Inflammatory macrophage (primary cell): ENCODE data around the gene DEK.
"Not testable (repeated sequence)": the region's sequence is repeated elsewhere in the genome, so short reads cannot be mapped to it uniquely, and the experiment has no call there.

Experiments
- DNase-seq, 2 donors: peaks; one replicate each; pipeline ENCODE4 v3.0.0-alpha.2; 2020 to 2022

The DEK gene

GRCh38 chr6:18237167-18237566 is 27.2 kb downstream of the DEK start:
- DNase-seq = no peak

- no peak for DNase-seq
These were observed 28.8 kb downstream of the DEK start for GRCh38 chr6:18235524-18235923.

GRCh38 chr6:18234564-18234963 is 29.8 kb downstream of the DEK start:
- DNase-seq = no peak

GRCh38 chr6:18233770-18234169 is 30.6 kb downstream of the DEK start:
- DNase-seq = not testable (repeated sequence)

- DNase-seq = not testable (repeated sequence)
These were observed 32.5 kb downstream of the DEK start for GRCh38 chr6:18231856-18232255.

GRCh38 chr6:18228590-18228989 is 35.7 kb downstream of the DEK start:
- not testable (repeated sequence) for DNase-seq

GRCh38 chr6:18227166-18227565 is 37.2 kb downstream of the DEK start:
- DNase-seq = not testable (repeated sequence)

GRCh38 chr6:18226451-18227105 is 37.8 kb downstream of the DEK start:
- DNase-seq = not testable (repeated sequence)

GRCh38 chr6:18221288-18221615 is 43.1 kb downstream of the DEK start:
- no peak for DNase-seq

GRCh38 chr6:18219591-18219990 is 44.7 kb downstream of the DEK start:
- DNase-seq = no peak

GRCh38 chr6:18218233-18218632 is 46.1 kb downstream of the DEK start:
- no peak for DNase-seq

GRCh38 chr6:18216411-18216810 is 47.9 kb downstream of the DEK start:
- no peak for DNase-seq

- DNase-seq = peak; percentile 21 to 52
These were observed 48.9 kb downstream of the DEK start for GRCh38 chr6:18215436-18215835.

- no peak for DNase-seq
These were observed 50.3 kb downstream of the DEK start for GRCh38 chr6:18214003-18214402.

- DNase-seq = no peak
These were observed 50.9 kb downstream of the DEK start for GRCh38 chr6:18213439-18213838.

- no peak for DNase-seq
These were observed 52.1 kb downstream of the DEK start for GRCh38 chr6:18212231-18212630.

- no peak for DNase-seq
These were observed 53.0 kb downstream of the DEK start for GRCh38 chr6:18211338-18211737.

GRCh38 chr6:18210707-18211106 is 53.6 kb downstream of the DEK start:
- no peak for DNase-seq

- no peak for DNase-seq
These were observed 54.7 kb downstream of the DEK start for GRCh38 chr6:18209539-18210197.

- DNase-seq = not testable (repeated sequence)
These were observed 55.6 kb downstream of the DEK start for GRCh38 chr6:18208778-18209177.

- no peak for DNase-seq
These were observed 56.4 kb downstream of the DEK start for GRCh38 chr6:18207949-18208348.

- no peak for DNase-seq
These were observed 56.9 kb downstream of the DEK start for GRCh38 chr6:18207438-18207837.

- DNase-seq = no peak
These were observed 57.7 kb downstream of the DEK start for GRCh38 chr6:18206591-18206990.

- DNase-seq = no peak
These were observed 59.6 kb downstream of the DEK start for GRCh38 chr6:18204691-18205090.

- no peak for DNase-seq
These were observed 60.5 kb downstream of the DEK start for GRCh38 chr6:18203786-18204185.
